HS-27A (cell line): Measurements from ENCODE around the gene TRMT6.

Experiments
- DNase-seq: peaks from one replicate; pipeline ENCODE4 v3.0.0-alpha.2; 2012; ENCODE audit warnings: low read depth, missing footprints

Gene TRMT6

GRCh38 chr20:5947276-5947675 lies 3.1 kb downstream of the TRMT6 start:
- DNase-seq: no peak

DNA sequence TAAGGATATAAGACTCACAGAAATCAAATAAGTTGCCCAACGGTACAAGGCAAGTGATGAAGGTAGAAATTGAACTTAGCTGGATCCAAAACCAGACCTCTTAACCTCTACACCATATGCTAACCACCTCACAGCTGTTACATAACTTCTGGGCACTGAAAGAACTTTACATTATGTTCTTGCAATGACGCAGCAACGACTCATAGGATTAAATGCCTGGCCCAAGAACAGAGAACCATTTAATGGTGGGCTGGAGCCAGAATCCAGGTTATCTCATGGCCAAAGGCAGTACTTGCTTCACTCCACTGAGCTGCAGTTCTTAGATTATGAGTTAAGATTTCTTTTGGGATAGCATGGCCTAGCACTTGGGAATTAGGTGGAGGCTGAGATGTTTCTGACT lies 4.4 kb downstream of the TRMT6 start:
- DNase-seq: peak; percentile 43

DNA sequence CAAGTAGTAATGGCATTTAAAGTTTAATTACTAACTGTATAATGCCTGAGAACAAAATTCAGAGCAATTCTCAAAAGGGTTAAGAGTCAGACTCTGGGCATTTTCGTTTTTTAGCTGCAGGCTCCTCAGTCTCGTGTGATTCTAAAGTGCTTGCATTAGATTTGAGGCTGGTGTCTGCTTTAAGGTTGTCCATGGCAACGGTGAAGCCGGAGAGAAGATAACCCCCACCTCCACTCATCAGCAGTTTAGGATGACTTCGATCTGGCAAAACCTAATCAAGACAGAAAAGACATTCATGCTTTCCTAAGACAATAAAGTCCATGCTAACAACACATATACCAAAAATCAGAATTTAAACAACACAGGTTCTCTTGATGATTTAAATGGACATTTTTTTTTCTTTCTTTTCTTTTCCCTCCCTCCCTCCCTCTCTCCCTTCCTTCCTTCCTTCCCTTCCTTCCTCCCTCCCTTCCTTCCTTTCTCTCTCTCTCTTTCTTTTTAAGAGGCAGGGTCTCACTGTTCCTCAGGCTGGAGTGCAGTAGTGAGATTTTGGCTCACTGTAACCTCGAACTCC lies 11.8 kb downstream of the TRMT6 start:
- no peak for DNase-seq

DNA sequence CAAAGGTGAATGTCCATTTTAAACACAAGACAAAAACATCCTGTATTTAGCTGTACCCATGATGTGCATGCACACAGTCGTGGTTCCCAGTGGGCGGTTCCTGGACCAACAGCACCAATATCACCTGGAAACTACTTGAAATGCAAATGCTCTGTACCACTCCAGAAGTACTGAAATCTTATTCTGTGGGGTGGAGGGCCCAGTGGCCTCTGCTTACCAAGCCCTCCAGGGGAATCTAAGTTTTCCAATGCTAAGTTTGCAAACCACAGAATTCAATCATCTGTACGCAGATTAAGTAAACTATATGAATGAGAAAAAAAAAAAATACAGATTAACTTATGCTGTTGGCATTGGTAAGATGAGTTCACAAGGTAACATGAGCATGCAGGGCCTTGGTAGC lies 14.1 kb downstream of the TRMT6 start:
- DNase-seq: no peak

DNA sequence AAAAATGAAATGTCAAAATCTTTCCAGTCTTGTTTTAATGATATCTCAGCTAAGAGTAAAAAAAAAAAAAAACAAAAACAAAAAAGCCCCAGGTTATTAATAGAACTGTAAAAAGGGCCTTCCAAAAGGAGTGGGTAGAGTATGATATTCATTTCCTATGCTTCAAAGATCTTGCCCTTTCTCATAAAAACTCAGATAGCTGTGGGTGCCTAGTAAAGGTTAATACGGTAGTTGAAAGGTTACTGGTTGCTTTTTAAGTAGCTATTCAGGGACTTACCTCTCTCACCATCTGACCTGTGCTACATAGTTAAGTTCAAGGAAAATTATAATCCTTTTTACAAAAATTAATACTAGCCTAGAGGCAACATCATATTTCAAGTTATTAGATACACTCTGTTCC lies 14.9 kb downstream of the TRMT6 start:
- no peak for DNase-seq

- no peak for DNase-seq
These were observed 16.4 kb downstream of the TRMT6 start for GRCh38 chr20:5933802-5934436.

DNA sequence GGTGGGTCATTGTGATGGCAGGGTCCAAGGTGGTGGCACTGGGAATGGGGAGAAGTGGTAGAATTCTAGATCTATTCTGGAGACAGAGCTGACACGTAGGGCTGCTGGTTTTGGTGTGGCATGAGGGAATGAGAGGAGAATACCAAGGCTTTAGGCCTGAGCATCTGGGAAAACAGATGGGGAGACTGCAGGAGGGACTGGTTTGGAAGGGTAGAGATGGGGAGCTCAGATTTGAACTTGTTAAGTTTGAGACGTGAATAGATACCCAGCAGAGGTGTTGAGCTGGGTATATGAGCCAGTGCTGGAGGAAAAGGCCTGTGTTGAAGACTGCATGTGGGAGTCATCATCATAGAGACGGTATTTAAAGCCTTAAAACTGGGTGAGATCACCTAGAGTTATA lies 17.5 kb downstream of the TRMT6 start:
- DNase-seq: no peak

GRCh38 chr20:5931411-5931810 lies 18.9 kb downstream of the TRMT6 start:
- no peak for DNase-seq

GRCh38 chr20:5928836-5929715 lies 21.3 kb downstream of the TRMT6 start:
- no peak for DNase-seq

- no peak for DNase-seq
These were observed 22.4 kb downstream of the TRMT6 start for GRCh38 chr20:5927749-5928462.

DNA sequence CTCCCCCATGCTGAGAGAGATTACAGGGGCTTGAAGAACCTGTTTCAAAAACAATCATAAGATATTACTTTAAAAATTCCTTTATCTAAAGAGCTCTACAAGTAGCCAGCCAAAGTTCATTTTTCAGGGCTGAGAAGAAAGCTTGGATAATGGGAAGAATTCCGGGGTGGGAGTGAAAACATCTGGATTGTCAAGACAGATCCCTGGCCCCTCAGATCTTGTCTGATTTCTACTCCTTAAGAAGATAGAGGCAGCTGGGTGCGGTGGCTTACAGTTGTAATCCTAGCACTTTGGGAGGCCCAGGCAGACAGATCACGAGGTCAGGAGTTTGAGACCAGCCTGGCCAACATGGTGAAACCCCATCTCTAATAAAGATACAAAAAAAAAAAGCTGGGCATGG lies 24.8 kb downstream of the TRMT6 start:
- no peak for DNase-seq

GRCh38 chr20:5923493-5923892 lies 26.8 kb downstream of the TRMT6 start:
- DNase-seq: no peak

- DNase-seq: no peak
These were observed 29.8 kb downstream of the TRMT6 start for GRCh38 chr20:5920581-5920980.

- DNase-seq: no peak
These were observed 30.4 kb downstream of the TRMT6 start for GRCh38 chr20:5919626-5920544.

GRCh38 chr20:5918856-5919625 lies 31.3 kb downstream of the TRMT6 start:
- DNase-seq: no peak

DNA sequence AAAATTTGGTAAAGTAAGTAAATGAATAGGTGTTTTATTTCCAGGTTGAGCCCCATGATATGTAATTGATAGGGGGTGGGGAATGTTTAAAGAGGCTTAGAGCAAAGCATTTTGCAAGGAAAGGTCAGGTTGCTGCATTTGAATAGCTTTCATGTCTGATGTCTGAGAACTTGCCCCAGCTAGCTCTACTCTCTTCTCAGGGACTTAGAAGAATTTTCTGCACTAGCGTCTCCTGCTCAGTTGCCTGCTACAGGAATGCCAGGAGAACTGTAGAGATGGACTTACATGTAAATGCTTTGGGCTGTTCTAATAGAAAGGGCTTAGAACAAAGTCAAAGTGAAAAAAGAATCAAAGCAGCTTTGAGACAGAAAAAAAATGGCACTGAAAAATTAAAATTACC lies 35.5 kb downstream of the TRMT6 start:
- DNase-seq: no peak

DNA sequence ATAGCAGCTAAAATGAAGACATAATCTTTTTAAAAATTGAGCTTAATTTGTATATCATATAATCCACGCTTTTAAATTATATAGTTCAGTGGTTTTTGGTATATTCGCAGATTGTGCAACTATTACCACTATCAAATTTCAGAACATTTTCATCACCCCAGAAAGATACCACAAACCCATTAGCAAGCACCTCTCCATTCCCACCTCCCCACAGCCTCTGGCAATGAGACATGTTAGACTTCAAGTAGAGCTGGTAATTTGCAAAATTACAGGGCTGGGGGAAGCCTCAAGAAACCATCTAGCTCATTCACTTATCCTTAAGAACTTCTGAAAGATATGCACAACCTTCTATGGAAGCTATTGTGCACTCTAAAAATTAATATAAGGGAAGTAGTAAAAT lies 37.2 kb downstream of the TRMT6 start:
- DNase-seq: no peak

DNA sequence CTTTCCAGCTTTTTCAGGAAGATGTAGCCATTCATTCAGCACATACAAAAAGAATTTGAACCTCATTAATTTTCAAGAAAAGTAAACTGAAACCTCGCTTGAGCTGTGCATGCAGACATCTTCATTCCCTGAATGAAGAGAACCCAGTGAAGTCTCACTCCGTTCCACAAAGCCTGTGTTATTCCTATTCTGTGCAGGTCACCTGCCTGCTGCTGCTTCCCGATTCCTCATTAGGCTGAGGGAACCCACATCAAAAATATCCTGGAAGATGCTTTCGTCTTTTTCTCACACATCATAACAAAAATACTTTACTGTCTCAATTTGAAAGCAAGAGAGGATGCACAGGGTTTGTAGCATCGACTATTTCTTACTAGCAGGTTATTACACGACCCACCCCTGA lies 40.1 kb downstream of the TRMT6 start:
- DNase-seq: no peak

GRCh38 chr20:5908981-5909380 lies 41.4 kb downstream of the TRMT6 start:
- DNase-seq: no peak

- DNase-seq: no peak
These were observed 49.4 kb downstream of the TRMT6 start for GRCh38 chr20:5900908-5901307.

GRCh38 chr20:5899444-5899843 lies 50.9 kb downstream of the TRMT6 start:
- DNase-seq: no peak
